Thyroid gland (tissue), 4 donors: ENCODE results near the gene HYLS1. TPM values are rescaled to one million over a fixed set of nuclear protein-coding genes. Genes with fewer than 3 reads are reported as not detected.

Experiments
- DNase-seq, 2 donors: peaks; one replicate each; pipeline ENCODE4 v3.0.0-alpha.2; 2019
- H3K27ac ChIP-seq, 3 donors: fragments of 200-600 bp; sonication (generic); 1 replicate in 2 of 3; 2 replicates in 1 of 3; pipeline ENCODE4 v1.5.1; 2016 to 2019; ENCODE audit warnings: mild to moderate bottlenecking in 1 of 3, moderate library complexity in 1 of 3
- H3K27me3 ChIP-seq: fragments of 200-600 bp; sonication (generic); one replicate; pipeline ENCODE4 v1.5.1; 2019
- H3K36me3 ChIP-seq, 2 donors: fragments of 200-600 bp; sonication (generic); one replicate each; pipeline ENCODE4 v1.5.1; 2016 to 2019
- H3K4me1 ChIP-seq, 2 donors: fragments of 200-600 bp; sonication (generic); one replicate each; pipeline ENCODE4 v1.5.1; 2017 to 2019
- H3K4me3 ChIP-seq, 3 donors: fragments of 200-600 bp; sonication (generic); replicated peaks in 1 of 3; 1 replicate in 2 of 3; 2 replicates in 1 of 3; pipeline ENCODE4 v1.5.1; 2016; ENCODE audit warnings: mild to moderate bottlenecking in 1 of 3
- H3K9me3 ChIP-seq: fragments of 200-600 bp; sonication (generic); one replicate; pipeline ENCODE4 v1.5.1; 2017
- CTCF ChIP-seq, 6 experiments: fragments of 200-600 bp in 3 of 6; fragments of 450-650 bp in 3 of 6; sonication (generic) in 3 of 6; IDR thresholded peaks; one replicate each; pipeline ENCODE4 v1.5.1; 2016 to 2019; ENCODE audit warnings: antibody characterized with exemption in 6 of 6, mild to moderate bottlenecking in 2 of 6, inconsistent platforms in 1 of 6, moderate library complexity in 1 of 6
- POLR2A ChIP-seq, 2 donors: fragments of 450-650 bp; IDR thresholded peaks; one replicate each; pipeline ENCODE4 v1.6.1; 2017; ENCODE audit warnings: antibody characterized with exemption in 2 of 2, mild to moderate bottlenecking in 2 of 2, moderate library complexity in 1 of 2
- WGBS, 2 donors: methylation state at CpG; one replicate each; pipeline ENCODE4 v1.1.5; 2017; 5-methylcytosine and 5-hydroxymethylcytosine counted together
- intact Hi-C: fragments of 100-400 bp; cut with DNase I; formaldehyde crosslinking; loops from one replicate; pipeline ENCODE4 v1.15.1; 2023
- total RNA-seq, 4 donors: library from RNA; depleted of rRNA; stranded (reverse); fragments of >200 nt; gene quantifications; one replicate each; pipeline ENCODE4 v1.2.3, GENCODE V29; 2016

The HYLS1 gene
- total RNA-seq, 4 donors from 2014 or later, result 1.6 to 6.9 (median 3.0) TPM

GRCh38 chr11:125945797-125946520 lies 58.5 kb downstream of the HYLS1 start, which contains the start of gene VSIG10L2:
Gene VSIG10L2, plus strand, starts transcription at chr11:125946044. Its CDS starts 12 bp downstream, at chr11:125946056.
- Histone ChIP-seq H3K36me3 (no peaks in the 10 kb centered on the region), H3K4me3 (no peak within 1 kb of the TSS), H3K27me3 (no peaks in the 10 kb centered on the region), H3K4me1 (peaks cover 0 to 10% of the 10 kb centered on the region in 2 donors), H3K27ac (no peak within 1 kb of the TSS), H3K9me3 (no peaks in the 10 kb centered on the region)
- intact Hi-C loops, result no loop called here
- TF ChIP-seq POLR2A (IDR thresholded peaks at IDR 0.05), result no peak
- TF ChIP-seq CTCF (IDR thresholded peaks at IDR 0.05), result no peak
- DNase-seq, result no peak
- 86 to 92% methylated on average over 8 of the region's 8 CpGs for WGBS, 2 donors

- intact Hi-C loops, result no loop called here
- no peak for DNase-seq
- H3K27me3 ChIP-seq, result no peaks in the 10 kb centered on the region
- H3K9me3 ChIP-seq, result no peaks in the 10 kb centered on the region
- H3K27ac ChIP-seq, result no peak overlapping the region
- peaks cover 0 to 18% of the 10 kb centered on the region in 2 donors for H3K4me1 ChIP-seq
- no peaks in the 10 kb centered on the region for H3K36me3 ChIP-seq
- TF ChIP-seq POLR2A (IDR thresholded peaks at IDR 0.05), result no peak
- 86% methylated on average over 14 of the region's 14 CpGs for WGBS, 2 donors
- no peak overlapping the region for H3K4me3 ChIP-seq
These were observed 59.4 kb downstream of the HYLS1 start for GRCh38 chr11:125946712-125947418.

- Histone ChIP-seq H3K27ac (no peak overlapping the region), H3K36me3 (no peaks in the 10 kb centered on the region), H3K4me3 (no peak overlapping the region), H3K27me3 (no peaks in the 10 kb centered on the region), H3K9me3 (no peaks in the 10 kb centered on the region), H3K4me1 (peaks cover 0 to 13% of the 10 kb centered on the region in 2 donors)
- TF ChIP-seq POLR2A (IDR thresholded peaks at IDR 0.05) (no peak), CTCF (IDR thresholded peaks at IDR 0.05) (no peak)
- WGBS, 2 donors, result 87 to 91% methylated on average over 5 to 8 of the region's 24 CpGs
- DNase-seq, result no peak
- intact Hi-C loops, result no loop called here
These were observed 60.2 kb downstream of the HYLS1 start for GRCh38 chr11:125947419-125948277.

GRCh38 chr11:125948278-125949051 lies 61.0 kb downstream of the HYLS1 start:
- Histone ChIP-seq H3K27ac (no peak overlapping the region), H3K36me3 (no peaks in the 10 kb centered on the region), H3K4me1 (peaks cover 0 to 18% of the 10 kb centered on the region in 2 donors), H3K9me3 (no peaks in the 10 kb centered on the region), H3K27me3 (no peaks in the 10 kb centered on the region), H3K4me3 (no peak overlapping the region)
- intact Hi-C loops, result no loop called here
- WGBS, 2 donors, result 74 to 83% methylated on average over 16 to 19 of the region's 23 CpGs
- TF ChIP-seq POLR2A (IDR thresholded peaks at IDR 0.05), result no peak
- no peak for TF ChIP-seq CTCF (IDR thresholded peaks at IDR 0.05)
- DNase-seq, result no peak
